Epithelial cell of proximal tubule (primary cell): ENCODE measurements around the gene ARF5. TPM values are rescaled to one million over a fixed set of nuclear protein-coding genes. Genes with fewer than 3 reads are reported as not detected.

Source experiments
- DNase-seq: peaks from one replicate; pipeline ENCODE4 v3.0.0-alpha.2; 2011; ENCODE audit warnings: low read depth
- H3K4me3 ChIP-seq: 2 replicates; pipeline ENCODE4 v1.5.1; 2011; ENCODE audit warnings: low read depth, mild to moderate bottlenecking, low read length
- total RNA-seq: library from RNA; depleted of rRNA; stranded (reverse); fragments of >200 nt; gene quantifications from 2 replicates; pipeline ENCODE4 v1.2.3, GENCODE V29; 2015
- TF ChIP-seq, protein P1 (sequence below): conservative IDR thresholded peaks from 2 replicates; pipeline ENCODE4 v1.5.1; 2012; ENCODE audit warnings: low read depth, mild to moderate bottlenecking, low read length

The ARF5 gene
- total RNA-seq, 1 donor from 2014 or later, result 252 TPM

DNA sequence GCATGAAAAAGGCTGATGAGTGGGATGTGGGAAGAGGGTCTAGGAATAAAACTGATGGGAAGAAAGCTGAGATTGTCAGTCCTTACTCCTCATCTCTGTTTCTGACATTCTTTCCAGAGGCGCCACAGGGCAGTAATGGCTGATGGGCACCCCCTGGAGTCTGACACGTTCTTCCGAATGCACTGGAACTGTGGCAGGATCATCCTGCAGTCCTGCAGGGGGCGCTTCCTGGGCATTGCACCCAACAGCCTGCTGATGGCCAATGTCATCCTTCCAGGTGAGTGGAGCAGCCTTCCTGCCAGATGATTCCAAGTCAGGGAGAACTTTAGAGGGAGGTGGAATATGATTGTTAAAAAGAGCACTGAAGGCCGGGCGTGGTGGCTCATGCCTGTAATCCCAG is 10.1 kb downstream of the ARF5 start:
- H3K4me3 ChIP-seq, result no peak overlapping the region
- no peak for DNase-seq
- TF ChIP-seq, protein P1, sequence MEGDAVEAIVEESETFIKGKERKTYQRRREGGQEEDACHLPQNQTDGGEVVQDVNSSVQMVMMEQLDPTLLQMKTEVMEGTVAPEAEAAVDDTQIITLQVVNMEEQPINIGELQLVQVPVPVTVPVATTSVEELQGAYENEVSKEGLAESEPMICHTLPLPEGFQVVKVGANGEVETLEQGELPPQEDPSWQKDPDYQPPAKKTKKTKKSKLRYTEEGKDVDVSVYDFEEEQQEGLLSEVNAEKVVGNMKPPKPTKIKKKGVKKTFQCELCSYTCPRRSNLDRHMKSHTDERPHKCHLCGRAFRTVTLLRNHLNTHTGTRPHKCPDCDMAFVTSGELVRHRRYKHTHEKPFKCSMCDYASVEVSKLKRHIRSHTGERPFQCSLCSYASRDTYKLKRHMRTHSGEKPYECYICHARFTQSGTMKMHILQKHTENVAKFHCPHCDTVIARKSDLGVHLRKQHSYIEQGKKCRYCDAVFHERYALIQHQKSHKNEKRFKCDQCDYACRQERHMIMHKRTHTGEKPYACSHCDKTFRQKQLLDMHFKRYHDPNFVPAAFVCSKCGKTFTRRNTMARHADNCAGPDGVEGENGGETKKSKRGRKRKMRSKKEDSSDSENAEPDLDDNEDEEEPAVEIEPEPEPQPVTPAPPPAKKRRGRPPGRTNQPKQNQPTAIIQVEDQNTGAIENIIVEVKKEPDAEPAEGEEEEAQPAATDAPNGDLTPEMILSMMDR, result peak; percentile 50

DNA sequence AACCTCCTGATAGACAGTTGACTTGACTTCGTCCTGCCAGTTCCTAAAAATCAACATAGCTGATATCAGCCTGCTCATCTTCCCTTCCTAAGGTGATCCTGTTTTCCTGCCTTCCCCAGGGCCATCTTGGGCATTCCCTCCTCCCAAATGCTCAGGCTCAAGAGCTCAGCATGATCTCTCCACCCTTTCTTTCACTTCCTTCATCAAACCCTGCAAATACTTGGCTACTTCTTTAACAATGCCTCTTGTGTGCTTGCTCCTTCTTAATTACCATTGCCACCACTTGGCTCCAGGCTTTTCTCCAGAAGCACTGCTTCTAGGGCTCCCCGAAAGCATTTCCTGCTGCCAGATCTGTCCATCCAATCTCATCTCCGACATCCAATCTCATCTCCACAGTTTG is 12.7 kb downstream of the ARF5 start:
- DNase-seq, result no peak
- H3K4me3 ChIP-seq, result no peak overlapping the region
- TF ChIP-seq, protein P1, result no peak

DNA sequence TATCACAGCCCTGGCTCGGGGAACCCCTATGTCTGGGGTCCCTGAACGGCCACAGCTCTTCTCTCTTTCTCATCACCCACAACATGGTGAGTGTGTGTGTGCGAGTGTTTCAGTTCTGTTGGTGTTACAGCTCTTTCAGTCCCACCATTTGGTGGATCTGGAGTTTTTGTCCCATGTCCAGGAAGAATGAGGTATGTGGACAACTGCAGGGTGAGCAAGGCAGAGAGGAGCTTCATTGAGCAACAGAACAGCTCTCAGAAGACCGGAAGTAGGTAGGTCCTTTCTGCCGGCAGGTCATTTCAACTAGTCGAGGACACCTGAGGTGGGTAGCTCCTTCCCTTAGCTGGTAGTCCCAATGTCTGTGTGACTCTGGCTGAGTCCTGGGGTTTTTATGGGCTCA is 20.2 kb downstream of the ARF5 start:
- TF ChIP-seq, protein P1, result no peak
- no peak overlapping the region for H3K4me3 ChIP-seq
- no peak for DNase-seq

DNA sequence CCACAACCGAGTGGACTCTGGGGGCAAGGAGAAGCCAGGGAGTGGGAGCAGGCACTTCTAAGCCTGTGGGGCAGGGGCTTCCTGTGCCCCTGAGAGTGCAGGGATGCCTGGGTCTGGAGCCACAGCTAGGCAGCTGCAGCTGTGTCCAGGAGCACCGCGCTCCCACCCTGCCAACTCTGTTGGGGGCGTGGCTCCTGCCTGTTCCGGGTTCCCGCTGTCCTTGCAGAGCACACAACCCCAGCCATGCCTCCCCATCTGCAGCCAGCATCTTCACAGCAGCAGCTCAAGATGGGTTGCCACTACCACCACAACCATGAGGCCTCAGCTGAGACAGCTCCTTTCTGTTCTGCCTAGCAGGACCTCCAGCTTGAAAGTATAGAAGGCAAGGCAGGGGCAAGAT is 21.1 kb downstream of the ARF5 start:
- DNase-seq, result no peak
- no peak overlapping the region for H3K4me3 ChIP-seq
- TF ChIP-seq, protein P1, result no peak

DNA sequence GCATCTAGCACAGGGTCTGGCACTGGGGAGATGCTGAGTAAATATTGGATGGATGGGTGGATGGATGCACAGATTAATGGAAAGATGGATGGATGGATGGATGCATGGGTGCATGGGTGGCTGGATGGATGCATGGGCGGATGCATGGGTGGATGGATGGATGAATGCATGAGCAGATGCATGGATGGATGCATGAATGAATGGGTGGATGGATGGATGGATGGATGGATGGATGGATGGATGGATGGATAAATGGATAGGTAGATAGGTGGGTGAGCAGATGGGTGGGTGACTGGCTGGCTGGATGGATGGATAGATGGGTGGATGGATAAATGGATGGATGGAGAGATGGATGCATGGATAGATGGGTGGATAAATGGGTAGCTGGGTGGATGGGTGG is 24.1 kb downstream of the ARF5 start:
- no peak for DNase-seq
- no peak overlapping the region for H3K4me3 ChIP-seq
- TF ChIP-seq, protein P1, result no peak

DNA sequence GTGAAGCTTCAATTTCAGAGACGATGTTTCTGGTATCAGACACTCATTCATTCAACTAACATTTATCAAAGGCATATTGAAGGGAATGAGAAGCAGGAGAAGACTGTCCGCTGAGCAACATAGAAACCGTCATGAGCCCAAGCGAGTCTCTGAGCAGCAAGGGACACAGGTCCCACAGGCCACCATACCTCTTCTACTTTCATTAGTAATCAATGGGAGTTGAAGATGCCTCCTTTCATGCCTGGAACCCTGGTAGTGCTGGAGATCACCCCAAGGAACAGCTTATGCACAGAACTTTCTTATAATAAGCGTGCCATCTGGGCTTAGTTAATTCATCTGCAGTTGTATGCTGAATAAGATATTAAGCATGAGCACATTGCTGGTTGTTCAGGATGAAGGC is 28.5 kb downstream of the ARF5 start:
- TF ChIP-seq, protein P1, result no peak

DNA sequence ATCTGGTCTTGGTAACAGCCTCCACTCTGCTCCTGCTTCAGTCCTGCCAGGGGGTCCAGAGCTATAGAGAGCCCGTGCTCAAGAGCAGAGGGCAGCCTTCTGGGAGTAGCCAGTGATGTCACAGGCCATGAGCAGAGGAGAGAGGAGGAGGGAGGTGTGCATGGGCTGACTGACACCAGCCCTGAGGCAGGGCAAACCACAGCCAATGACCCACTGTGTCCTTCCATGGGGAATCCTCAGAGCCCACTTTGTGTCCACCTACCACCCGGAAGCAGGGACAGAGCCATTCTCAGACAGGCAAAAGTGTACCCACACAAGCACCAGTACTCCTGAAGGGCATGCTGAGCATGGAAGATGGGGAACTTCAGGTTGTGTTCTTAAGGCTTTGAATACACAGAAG is 29.8 kb downstream of the ARF5 start, which contains the start of gene PAX4:
PAX4 (minus strand) TSS at position 101 of the 400 bp plus-strand sequence. CDS start 2,214 bp downstream, outside the sequence.
- TF ChIP-seq, protein P1, result no peak
- DNase-seq, result no peak
- no peak within 1 kb of the TSS for H3K4me3 ChIP-seq

More for the DNA sequence above, 28.5 kb downstream of the ARF5 start:
- no peak for DNase-seq
- H3K4me3 ChIP-seq, result no peak overlapping the region
